ENCODE measurements around the gene YPEL1.
"Not testable (repeated sequence)": the region's sequence is repeated elsewhere in the genome, so short reads cannot be mapped to it uniquely, and the experiment has no call there.

Gene YPEL1

DNA sequence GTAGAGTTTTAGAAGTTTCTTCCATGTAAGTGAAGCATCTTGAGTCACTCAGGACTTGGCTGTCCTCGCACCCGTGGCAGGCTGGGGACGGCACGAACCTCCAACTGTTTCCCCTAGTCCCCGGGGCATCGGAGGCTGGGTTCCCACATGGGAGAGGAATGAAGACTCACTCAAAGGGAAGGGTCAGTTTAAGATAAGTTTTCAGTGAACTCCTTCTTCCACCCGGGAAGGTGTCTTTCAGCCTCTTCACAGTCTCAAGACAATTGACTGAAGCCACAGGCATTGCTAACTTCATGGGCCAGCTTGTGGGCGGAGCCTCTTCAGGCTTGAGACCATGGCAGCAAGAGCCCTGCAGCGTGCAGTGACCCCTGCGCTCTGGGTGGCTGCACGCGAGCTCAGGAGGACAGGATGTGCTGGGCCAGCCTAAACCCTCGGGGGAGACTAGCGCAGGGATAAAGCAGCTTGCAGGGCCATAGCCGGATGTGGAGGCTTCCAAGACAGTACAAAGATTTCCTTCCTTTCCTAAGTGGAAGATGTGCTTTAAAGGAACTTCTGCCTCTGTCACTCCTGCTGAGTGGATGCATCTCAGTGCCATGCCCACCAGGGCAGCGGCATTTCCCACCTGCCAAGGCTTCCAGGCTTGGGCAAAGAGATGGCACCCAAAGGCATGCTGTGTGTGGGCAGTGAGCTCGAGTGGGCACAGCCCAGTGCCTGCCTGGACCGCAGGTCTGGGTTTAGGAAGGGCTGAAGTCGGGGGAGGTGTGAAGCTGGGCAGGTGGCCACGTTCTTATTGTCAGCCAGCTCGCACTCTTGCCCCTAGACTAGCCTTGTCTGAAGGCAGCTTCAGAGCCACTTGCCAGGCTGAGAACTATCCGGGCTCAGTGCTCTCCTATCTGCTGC, 36.9 kb downstream of the YPEL1 start:
- DNase-seq (ENCODE audit: low read depth) = no peak

DNA sequence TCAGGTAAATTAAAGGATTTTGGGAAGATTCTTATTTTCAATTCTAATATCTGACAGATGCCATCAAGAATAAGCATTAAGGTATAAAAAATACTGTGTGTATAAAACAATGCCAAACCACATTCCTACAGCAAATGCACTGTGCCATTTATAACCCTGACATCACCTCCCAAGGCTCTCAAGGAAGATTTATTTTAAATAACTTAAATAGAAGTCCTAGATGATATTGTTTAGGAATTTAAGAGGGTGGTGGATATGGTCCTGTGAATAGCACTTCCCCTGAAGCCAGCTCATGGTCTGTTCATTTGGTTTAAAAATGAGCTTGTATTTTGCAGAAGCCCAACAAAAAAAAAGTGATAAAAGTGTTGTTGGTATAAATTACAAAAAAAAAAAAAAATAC, 37.7 kb downstream of the YPEL1 start:
- DNase-seq (ENCODE audit: low read depth) = no peak

DNA sequence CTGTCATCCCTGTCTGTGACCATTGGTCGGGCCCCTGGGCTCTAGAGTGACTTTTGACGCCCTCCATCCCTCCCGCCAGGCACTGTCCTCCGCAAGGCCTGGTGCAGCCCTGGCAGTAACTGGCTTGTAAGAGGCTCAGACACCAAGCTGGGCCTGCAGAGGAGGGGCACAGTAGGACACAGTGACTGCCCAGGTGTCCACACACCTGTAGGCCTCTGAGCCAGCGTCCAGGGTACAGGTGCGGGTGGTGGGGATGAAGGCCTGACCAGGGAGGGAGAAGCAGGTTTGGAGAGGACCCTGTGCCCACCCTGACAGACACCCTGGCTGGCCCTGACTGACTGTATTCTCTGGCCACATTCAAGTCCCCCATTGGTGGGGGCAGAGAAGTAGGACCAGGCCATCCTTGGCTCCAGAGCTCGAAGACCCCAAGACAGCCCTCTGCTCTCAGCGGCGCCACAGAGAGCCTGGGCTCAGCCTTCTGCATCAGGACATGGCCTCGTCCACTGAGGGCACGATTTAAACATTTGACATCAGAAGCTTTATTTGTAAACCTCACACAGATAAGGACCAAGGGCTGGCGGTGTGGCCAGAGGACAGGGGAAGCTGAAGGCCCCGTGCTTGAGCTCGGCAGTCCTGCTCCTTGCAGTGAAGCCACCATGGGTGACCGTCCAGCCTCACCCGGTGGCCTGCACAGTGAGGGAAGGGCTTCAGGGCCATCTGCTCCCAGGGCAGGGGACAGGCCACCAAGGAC, 38.4 kb downstream of the YPEL1 start:
- no peak for DNase-seq (ENCODE audit: low read depth)

DNA sequence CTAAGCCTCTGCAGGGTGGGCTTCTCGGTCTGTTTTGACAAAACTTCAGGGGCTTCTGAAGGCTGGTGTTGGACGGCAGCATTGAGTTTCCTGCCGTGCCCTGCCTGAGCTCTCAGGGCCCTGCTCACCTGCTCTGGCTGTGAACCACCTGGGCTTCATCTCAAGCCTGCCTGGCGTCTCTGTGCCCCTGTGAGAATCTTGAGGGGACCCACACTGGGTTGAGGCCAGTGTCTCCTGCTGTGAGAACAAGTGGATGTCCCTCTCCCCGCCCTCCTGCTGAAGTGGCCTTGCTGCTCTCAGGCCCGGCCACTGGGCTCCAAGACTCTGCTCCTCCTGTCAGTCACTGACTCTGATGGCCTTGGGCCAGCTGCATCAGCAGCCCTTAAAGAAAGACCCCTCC, 39.5 kb downstream of the YPEL1 start:
- no peak for DNase-seq (ENCODE audit: low read depth)

DNA sequence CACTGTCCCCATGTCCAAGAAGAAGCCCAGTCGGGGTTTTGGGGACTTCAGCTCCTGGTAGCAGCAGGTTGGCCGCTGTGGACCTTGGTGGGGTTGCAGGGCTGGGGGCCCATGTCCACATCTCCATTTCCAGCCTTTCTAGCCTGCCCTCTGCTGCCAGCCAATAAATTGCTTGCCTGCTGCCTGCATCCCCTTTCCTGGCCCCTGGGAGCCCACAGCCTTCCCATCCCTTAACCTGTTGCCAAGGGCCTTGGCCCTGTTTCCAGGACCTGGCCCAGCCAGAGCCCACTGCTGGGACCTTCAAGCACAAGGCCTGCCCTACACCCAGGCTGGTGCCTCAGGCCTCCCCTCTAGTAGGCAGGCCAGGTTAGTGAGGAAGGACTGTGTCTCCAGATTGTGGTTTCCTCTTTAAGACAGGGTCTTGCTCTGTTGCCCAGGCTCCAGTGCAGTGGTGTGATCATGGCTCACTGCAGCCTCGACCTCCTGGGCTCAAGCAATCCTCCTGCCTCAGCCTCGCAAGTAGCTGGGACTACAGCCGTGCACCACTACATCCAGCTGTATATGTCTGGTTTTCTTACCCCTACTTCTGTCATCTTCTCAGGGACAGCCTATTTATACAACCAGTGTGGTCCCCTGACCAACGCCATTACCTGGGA, 40.0 kb downstream of the YPEL1 start:
- DNase-seq (ENCODE audit: low read depth) = no peak

DNA sequence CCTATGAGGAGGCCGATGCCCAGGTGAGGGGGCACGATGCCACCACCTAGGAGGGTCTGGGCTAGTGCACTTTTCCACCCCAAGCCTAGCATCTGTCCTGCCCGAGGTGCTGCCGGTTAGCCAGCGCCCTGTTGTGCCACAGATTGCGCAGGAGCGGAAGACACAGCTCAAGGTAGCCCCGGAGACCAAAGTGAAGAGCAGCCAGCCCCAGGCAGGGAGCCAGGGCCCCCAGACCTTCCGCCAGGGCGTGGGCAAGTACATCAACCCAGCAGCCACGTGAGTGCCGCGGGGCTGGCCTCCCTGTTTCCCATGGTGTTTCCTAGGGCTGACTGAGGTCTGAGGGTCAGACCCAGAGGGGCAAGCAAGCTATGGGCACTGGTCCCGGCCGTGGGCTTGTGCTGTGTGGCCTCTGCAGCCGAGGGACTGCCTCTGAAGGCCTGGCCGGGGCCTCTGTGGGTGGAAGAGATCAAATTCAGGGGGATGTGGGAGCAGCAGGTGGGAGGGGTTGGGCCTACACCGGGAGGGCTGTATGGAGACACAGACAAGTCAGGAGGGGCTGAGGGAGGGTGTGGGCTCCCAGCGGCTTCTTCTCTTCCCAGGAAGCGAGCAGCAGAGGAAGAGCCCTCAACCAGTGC, 40.7 kb downstream of the YPEL1 start:
- no peak for DNase-seq (ENCODE audit: low read depth)

DNA sequence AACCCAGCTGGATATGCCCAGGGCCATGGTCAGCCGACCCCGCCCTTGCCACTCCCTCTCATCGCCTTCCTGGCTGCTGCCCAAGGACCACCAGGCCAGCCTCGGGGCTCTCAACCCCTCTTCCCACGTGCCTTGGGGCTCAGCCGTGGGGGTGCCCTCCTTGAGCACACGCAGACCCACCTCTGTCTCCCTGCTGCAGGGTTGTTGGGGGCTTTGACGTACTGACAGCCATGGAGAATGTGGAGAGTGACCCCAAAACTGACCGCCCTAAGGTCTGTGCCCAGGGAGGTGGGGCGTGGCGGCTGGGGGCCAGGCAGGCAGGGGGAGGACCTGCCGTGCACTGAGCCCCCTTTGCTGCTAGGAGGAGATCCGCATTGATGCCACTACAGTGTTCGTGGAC, 41.2 kb downstream of the YPEL1 start:
- no peak for DNase-seq (ENCODE audit: low read depth)

DNA sequence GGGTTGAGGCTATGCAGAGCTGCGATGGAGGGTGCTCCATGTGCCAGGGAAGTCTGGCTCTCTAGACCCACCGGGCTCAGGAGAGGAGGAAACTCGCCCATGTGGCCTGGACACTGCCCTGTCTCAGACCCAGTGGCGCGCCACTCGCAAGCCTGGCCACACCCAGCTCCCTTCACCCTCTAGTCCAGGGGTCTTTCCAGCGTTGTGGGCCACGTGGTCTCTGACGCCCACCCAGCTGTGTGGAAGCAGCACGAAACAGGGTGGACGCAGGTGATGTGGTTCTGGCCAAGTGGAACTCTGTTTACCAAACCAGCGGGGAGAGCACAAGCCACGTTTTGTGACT, 41.6 kb downstream of the YPEL1 start:
- no peak for DNase-seq (ENCODE audit: low read depth)

DNA sequence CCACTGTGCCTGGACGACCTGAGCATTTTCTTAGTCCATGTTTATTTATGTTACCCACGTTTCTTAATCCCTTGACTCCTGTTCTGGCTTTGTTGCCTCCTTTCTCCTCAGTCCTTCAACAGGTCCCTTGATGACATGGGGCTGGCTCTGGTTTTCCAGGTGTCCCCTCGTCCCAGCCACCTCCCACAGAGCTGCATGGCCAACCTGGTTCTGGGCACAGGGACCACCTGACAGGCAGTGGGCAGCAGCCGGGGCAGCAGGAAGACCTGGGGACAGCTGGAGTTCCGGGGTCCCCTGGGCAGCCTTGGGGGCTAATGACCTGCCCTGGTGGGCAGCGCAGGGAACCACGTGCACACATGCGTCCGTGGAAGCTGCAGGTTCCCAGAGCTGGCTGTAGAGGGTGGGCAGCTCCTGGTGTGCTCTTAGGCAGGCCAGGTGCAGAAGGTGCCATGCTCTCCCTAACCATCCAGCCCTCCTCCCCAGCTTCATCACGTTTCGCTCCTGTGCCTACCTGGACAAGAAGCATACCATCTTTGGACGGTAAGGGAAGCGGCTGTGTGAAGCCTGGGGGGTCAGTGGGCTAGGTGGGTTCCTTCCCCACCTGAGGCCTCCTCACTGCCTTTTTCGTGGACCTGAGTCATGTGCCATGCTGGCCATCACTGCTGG, 42.1 kb downstream of the YPEL1 start:
- no peak for DNase-seq (ENCODE audit: low read depth)

DNA sequence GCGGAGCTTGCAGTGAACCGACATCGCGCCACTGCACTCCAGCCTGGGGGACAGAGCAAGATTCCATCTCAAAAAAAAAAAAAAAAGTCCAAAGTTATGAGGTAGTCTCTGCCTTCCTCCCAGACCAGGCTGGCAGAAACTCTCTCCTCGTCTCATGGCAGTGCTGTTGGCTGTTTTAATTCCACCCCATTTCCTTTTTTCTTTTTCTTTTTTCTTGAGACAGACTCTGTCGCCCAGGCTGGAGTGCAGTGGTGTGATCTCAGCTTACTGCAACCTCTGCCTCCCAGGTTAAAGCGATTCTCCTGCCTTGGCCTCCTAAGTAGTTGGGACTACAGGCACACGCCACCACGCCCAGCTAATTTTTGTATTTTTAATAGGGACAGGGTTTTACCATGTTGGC, 42.7 kb downstream of the YPEL1 start:
- DNase-seq (ENCODE audit: low read depth) = not testable (repeated sequence)

DNA sequence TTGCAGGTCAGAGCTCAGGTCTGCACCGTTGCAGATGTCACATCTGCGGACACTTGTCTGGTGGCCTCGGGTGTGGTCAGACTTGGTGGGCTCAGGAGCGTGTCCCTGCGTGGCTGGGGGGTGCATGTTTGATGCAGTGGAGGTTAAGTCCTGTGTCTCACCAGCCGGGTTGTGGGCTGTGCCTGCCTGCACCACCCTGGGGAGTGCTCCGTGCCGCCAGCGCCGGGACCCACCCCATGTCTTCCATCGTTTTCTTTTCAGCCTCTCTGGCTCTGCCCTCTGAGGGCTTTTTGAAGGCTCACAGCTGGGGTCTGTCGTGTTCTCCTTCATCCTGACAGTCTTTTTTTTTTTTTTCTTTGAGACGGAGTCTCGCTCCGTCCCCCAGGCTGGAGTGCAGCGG, 43.8 kb downstream of the YPEL1 start:
- no peak for DNase-seq (ENCODE audit: low read depth)

DNA sequence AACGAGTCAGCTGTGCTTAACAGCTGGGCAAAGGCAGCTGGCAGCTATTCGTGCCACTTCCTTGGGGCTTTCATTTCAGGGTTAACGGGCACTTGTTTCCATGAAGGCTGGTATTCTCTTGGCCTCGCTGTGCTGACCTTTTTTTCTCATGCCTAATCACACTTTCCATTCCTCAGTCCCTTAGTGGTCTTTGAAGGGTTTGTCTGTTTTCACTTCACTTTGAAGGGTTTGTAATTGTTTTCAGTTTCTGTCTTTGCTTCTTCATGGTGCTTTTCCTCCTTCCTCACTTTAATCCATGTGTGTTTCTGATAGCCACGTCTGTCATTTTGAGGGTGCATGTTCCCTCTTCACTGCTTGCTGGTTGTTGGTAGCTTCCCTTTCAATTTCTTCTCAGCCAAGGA, 45.2 kb downstream of the YPEL1 start:
- DNase-seq (ENCODE audit: low read depth) = no peak

DNA sequence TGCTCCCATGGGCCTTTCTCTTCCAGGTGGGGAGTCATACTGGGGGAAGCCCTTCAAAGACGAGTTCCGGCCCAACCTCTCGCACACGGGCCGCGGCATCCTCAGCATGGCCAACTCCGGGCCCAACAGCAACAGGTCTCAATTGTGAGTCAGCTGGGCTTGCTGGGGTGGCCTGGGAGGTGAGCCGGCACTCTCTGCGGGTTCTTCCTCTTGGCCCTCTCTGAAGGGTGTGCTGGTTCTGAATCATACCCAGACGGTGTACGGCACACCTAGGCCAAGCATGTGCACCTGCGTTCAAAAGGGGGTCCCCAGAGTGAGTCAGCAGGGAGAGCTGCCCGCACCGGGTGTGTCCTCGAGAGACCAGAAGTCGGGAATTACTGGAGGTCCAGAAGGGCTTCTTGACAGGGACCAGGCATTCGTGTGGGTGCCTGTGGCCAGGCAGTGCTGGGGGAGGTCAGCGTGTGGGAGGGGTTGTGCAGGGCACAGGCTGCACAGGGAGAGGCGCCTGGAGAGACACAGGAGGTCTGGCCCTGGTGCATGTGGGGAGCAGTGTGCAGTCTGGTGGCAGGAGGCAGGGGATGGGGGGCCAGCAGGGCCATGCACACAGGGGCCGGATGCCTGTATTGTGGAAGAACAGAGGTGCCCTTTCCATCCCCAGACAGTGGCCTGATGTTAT, 46.8 kb downstream of the YPEL1 start:
- no peak for DNase-seq (ENCODE audit: low read depth)

DNA sequence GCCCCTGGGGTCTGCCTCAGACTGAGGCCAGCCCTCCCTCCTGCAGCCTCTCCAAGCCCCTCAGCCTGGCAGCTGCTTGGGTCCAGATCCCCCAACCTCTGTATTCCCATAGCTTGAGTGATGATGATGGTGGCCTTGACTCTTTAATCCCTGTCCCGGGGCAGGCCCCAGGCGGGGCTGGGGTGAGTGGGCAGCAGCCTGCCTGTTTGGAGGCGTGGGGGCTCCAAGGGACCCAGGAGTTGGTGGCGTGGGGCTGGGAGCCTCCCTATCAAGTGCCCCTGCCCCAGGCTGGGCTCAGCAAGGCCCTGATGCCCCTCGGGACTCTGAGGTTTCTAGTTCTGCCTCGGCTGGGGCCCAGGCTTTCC, 47.3 kb downstream of the YPEL1 start:
- no peak for DNase-seq (ENCODE audit: low read depth)

DNA sequence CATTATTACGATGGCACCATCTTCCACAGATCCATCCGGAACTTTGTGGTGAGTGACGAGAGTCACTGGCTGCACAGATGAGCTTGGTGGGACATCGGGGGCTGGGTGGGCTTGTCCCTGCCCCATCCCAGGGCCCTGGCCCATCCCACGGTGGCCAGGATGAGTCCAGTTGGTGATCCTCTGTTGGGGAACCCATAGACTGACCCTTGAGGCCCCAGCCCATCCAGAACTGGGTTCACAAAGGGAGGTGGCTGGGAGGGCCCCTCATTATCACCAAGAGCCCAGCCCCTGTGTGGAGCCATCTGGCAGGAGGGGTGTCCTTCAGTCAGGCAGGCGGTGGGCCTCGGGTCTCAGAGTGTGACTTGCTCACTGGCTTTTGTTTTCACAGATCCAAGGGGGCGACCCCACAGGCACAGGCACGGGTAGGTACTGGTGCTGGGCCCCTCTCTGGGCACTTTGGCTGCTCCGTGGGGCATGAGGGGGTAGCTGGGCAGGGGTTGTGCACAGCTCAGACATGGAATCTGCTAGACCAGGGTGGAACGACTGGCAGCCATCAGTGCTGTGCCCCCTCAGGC, 47.8 kb downstream of the YPEL1 start:
- DNase-seq (ENCODE audit: low read depth) = no peak

DNA sequence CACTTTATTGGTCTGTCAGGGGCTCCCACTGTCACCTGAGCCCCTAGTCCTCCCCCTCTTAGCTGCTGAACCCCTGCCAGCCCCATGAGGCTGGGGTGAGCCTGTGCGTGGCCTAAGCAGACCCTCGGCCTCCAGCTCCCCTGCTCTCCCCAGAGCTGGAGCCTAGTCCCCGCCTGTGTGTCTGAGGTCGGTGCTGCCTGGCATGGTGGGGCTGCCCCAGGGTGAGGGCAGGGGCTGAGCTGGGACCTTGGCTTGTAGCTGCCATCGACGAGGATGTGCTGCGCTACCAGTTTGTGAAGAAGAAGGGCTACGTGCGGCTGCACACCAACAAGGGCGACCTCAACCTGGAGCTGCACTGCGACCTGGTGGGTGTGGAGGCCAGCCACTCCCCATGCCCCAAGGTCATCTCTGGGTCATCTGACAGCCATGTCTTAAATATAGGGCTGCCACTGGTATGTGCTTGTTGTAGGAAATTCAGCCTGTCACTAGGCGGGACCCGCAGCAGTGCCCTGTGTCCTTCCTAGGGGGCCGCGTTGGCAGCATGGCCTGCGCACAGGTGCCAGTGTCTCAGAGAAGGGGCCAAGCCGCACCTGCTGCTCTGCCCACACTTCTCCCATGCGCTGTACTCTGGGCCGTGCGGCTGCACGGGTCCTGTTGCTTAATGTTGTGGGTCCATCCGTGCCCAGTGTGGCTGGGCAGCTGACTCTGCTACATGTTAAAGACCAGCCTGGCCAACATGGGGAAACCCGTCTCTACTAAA, 48.8 kb downstream of the YPEL1 start:
- no peak for DNase-seq (ENCODE audit: low read depth)

DNA sequence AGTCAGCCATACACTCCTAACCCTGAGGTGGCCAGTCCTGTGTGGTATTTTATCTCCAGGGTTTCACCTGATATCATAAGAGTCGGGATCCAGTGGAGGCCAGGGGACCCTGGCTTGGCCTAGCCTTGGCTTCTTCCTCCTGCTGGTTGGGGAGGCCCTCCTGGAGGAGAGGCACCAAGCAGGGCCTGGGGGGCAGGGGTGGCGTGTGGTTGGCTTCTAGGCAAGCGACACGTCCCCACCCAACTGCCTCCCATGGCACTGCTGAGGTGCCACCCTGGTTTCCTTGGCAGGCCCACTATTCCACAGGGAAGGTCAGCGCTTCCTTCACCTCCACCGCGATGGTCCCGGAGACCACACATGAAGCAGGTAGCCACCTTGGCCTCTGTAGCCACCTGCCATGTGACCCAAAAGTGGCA, 49.4 kb downstream of the YPEL1 start:
- DNase-seq (ENCODE audit: low read depth) = no peak

DNA sequence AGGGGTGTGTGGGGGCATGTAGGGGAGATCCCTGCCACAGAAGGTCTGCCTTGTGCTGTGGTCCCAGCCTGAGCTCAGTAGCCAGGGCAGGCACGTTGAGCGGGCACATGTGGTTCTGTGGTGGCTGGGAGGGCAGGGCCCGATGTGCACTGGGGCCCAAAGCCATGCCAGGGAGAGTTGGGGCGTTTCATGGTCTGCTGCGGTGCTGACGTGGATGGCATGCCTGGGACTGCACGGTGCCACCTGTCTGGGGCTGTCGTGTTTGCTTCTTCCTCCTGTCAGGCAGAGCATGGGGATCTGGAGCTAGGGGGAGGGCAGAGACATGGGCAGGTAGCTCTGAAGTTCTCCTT, 50.5 kb downstream of the YPEL1 start:
- DNase-seq (ENCODE audit: low read depth) = no peak

DNA sequence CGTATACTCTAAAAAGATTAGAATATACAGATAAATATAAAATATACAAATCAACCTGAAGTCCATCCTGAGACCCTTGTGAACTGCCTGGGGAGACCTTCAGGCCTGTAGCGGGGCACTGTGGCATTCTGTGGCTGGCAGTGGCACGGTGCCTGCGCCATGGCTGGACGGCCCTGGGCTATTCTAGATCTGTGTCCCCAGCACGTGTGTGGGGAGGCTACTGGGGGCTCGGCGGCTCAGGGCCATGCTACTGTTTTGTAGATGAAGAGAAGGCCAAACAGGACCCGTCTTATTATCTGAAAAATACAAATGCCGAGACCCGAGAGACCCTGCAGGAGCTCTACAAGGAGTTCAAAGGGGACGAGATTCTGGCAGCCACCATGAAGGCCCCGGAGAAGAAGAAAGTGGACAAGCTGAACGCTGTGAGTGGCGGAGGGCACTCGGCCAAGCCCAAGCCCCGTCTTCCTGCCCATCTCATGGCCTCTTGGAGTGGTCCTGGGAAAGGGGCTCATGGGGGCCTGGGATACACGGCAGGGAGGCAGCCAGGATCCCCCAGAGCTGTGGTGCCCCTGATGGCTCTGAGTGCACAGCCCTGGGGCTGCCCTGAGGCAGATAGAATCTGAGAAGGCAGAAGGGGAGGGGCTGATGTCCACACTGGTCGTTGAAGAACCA, 51.0 kb downstream of the YPEL1 start:
- DNase-seq (ENCODE audit: low read depth) = no peak

DNA sequence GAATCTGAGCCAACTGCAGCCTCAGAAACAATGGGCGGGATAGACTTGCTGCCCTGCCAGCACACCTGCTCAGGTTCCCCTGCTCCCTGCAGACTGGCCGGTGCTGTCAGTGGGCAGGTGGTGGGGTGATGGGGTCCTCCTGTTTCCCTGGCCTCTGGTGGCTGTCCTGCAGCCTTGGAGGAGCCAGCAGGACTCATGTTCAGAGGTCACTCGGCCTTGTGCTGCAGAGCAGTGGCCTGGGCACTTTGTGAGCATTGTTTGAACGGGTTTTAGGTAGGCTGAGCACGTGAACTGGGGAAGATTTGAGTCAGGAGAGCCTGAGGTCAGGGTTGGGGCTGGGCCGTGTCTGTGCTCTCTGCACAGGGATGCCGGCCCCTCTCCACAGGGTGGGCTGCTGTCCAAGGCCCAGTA, 52.2 kb downstream of the YPEL1 start:
- DNase-seq (ENCODE audit: low read depth) = no peak
